ENCODE data around the gene IFNA2.
"Not testable (repeated sequence)": the region's sequence is repeated elsewhere in the genome, so short reads cannot be mapped to it uniquely, and the experiment has no call there.

IFNA2 gene

DNA sequence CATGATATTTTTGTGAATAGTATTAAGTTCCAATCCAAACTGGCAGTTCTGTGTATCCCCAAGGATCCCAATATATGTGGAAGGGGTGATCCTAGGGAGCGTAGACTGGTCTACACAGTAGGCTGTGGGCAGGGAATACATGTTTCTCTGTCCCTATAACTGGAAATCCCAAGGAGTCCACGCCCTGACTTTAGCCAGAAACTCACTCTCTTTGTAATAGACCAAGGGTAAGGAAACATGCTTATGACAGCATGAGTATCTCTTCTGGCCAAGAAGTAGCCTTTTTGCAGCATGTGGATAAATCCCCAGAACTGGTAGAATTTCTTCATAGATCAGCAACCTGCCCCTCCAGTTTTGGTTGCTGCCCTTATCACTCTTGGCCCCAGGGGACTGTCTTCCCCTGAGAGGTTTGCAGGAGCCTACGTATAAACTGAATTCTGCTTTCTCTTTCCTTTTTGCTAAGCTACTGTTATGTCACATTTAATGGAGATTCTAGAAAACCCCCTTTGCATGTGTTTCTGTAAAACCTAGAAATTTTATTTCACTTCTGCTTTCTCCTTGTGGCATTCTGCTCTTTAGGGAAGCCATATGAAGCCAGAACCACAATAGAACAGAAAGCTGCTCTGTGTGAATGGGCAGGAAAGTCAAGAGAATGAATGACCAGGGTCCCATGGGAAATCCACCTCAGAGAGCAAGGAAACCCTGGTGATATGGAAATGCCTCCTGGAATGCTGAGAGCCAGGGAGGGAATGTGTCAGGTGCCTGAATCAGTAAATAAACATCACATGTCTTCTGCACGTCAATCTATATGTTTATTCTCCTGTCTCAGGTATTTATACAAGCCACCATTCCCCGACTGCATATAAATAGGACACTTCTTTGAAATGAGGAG lies 3.5 kb downstream of the IFNA2 start:
- FAIRE-seq (no peak), DNase-seq (ENCODE audit: insufficient read length, low spot score) (no peak)
- TF ChIP-seq, protein P1, sequence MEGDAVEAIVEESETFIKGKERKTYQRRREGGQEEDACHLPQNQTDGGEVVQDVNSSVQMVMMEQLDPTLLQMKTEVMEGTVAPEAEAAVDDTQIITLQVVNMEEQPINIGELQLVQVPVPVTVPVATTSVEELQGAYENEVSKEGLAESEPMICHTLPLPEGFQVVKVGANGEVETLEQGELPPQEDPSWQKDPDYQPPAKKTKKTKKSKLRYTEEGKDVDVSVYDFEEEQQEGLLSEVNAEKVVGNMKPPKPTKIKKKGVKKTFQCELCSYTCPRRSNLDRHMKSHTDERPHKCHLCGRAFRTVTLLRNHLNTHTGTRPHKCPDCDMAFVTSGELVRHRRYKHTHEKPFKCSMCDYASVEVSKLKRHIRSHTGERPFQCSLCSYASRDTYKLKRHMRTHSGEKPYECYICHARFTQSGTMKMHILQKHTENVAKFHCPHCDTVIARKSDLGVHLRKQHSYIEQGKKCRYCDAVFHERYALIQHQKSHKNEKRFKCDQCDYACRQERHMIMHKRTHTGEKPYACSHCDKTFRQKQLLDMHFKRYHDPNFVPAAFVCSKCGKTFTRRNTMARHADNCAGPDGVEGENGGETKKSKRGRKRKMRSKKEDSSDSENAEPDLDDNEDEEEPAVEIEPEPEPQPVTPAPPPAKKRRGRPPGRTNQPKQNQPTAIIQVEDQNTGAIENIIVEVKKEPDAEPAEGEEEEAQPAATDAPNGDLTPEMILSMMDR (IDR thresholded peaks at IDR 0.05; ENCODE audit: insufficient read depth, missing control alignments): no peak

DNA sequence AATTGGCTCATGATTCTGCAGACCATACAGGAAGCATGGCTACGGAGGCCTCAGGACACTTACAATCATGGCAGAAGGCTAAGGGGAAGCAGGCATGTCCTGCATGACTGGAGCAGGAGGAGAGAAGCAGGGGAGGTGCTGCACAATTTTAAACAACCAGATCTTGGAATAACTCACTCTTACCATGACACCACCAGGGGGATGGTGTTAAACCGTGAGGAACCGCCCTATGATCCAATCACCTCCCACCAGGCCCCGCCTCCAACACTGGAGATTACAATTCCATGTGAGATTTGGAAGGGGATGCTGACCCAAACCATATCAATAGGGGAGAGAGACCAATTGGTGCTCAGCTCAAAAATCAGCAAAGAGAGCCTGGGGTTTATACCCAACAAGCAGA lies 13.7 kb downstream of the IFNA2 start:
- not testable (repeated sequence) for FAIRE-seq; DNase-seq (ENCODE audit: insufficient read length, low spot score)

DNA sequence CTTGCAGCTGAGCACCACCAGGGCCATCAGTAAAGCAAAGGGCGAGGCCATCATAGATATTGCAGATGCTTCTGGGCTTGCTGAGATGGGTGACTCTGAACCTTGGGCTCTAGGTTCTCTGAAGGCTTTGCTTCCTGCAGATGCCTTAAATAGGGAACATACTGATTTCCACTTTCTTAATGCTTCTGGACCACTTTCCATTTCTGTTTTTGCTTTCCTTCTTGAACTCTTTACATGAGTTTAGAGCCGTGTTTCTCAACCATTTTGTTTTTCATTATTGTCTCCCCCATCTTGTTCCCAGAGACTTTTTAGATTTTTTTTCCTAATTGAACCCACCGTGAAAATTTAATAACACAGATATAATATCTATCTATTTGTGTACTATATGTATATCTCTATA lies 17.2 kb downstream of the IFNA2 start, which contains the start of gene IFNA13:
Gene IFNA13, minus strand, starts transcription at position 101 of the 400 bp plus-strand sequence. Its CDS starts 47 bp downstream, at position 54.
- FAIRE-seq (no peak), DNase-seq (ENCODE audit: insufficient read length, low spot score) (no peak)
- TF ChIP-seq, protein P1 (IDR thresholded peaks at IDR 0.05; ENCODE audit: insufficient read depth, missing control alignments): no peak

DNA sequence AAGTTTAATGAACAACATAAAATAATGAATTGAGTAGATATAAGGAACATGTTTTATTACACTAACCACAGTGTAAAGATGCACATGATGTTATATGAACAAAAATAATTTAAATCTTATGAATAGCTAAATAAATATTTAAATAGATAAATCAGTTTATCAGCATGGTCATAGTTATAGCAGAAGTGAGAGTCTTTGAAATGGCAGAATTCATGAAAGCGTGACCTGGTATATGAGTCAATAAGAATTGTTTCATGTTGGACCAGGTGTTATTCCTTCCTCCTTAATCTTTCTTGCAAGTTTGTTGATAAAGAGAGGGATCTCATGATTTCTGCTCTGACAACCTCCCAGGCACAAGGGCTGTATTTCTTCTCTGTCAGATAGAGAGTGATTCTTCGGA lies 18.0 kb downstream of the IFNA2 start:
- not testable (repeated sequence) for DNase-seq (ENCODE audit: insufficient read length, low spot score); FAIRE-seq

DNA sequence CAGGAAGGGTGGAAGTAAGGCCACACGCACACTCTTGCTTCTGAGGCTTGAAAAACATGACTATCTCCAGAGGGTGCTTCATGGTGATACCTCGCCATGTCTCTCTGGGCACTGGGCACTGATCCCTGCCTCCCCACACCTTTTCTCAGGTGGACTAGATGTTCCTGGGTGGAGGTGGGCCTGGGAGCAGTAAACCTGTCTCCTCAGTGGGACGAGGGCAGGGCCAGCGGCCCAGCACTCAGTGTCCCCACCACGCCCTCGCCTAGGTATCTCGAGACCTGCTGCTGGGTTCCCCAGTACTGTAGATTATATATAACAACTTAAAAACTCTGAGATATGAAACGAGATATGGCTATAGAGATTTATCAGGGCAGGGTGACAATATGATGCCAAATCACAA lies 22.9 kb downstream of the IFNA2 start:
- DNase-seq (ENCODE audit: insufficient read length, low spot score) (no peak), FAIRE-seq (no peak)
- TF ChIP-seq, protein P1 (IDR thresholded peaks at IDR 0.05; ENCODE audit: insufficient read depth, missing control alignments): no peak

DNA sequence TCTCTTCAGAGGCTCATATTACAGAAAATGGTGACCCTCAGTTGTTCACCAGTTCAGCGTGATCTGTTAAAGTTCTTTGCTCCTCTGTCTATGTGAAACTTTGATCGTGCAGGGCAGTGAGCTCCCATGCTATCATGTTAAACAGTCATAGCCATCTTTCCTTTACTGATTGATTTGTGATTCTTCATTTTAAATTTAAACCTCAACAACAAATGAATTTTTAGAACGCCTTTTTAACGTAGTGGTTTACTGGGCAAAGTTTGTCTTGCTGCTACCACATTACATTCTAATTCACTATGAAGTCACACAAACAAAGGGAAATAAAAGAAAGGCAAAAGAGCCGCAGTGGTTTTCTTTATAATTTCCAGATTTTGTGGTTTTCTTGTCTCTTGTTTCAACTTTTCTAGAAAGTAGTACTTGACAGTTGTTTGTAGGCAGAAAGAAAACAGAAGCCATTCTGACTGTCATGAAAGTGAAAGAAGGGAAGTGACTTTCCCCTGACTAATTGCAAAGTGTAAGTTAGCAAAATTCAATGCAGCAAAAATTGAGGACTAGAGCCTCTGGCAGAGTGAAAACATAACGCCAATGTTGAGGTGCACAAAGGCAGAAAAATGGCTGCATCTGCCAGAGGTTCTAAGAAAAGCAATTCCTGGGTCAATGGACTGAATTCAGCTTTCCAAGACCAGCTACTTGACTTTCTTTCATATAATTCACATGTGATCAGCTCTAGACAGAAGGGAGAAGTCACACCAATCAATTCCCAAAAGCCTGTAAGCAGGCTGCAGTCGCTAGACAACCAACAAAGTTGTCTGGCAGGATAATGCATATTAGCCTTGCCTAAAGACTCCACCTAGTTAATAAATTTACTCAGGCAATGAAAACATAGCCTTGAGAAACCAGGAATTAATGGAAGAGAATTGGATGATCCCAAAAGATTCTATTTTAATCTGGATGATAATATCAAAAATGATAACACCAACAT lies 27.4 kb downstream of the IFNA2 start:
- DNase-seq (ENCODE audit: insufficient read length, low spot score) (no peak), FAIRE-seq (no peak)
- TF ChIP-seq, protein P1 (IDR thresholded peaks at IDR 0.05; ENCODE audit: insufficient read depth, missing control alignments): no peak

DNA sequence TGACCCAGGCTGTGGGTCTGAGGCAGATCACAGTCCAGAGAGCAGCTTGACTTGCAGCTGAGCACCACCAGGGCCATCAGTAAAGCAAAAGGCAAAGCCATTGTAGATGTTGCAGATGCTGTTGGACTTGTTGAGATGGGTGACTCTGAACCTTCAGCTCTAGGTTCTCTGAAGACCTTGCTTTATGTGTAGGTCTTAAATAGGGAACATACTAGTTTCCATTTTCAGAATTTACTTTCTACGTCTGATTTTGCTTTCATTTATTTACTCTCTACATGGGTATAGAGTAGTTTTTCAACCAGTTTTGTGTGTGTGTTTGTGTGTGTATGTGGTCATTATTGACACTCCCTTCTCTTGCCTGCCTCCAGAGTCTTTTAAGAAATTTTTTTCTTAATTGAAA lies 34.4 kb downstream of the IFNA2 start, which contains the start of gene IFNA6:
Gene IFNA6, minus strand, starts transcription at position 101 of the 400 bp plus-strand sequence. Its CDS starts 0 bp downstream, at position 101.
- FAIRE-seq: no peak
- TF ChIP-seq, protein P1 (IDR thresholded peaks at IDR 0.05; ENCODE audit: insufficient read depth, missing control alignments): no peak
- no peak for DNase-seq (ENCODE audit: insufficient read length, low spot score)

Data from D721Med (cell line).